Chondrocyte (in vitro differentiated cells): Measurements from ENCODE around the gene GJA3. TPM values are rescaled to one million over a fixed set of nuclear protein-coding genes. Genes with fewer than 3 reads are reported as not detected.

Experiments
- DNase-seq: peaks from one replicate; pipeline ENCODE4 v3.0.0; 2021; ENCODE audit warnings: mixed read lengths, low spot score
- H3K27ac Mint-ChIP-seq: one replicate; pipeline ENCODE4 v1.8.0; 2021; ENCODE audit warnings: mild to moderate bottlenecking, moderate library complexity, mixed read lengths; ENCODE audit not compliant: unreplicated experiment
- H3K27me3 Mint-ChIP-seq: 2 replicates; pipeline ENCODE4 v1.8.0; 2021; ENCODE audit warnings: low read depth, mixed read lengths
- H3K36me3 Mint-ChIP-seq: 2 replicates; pipeline ENCODE4 v1.8.0; 2021; ENCODE audit warnings: low read depth, mixed read lengths
- H3K4me1 Mint-ChIP-seq: 2 replicates; pipeline ENCODE4 v1.8.0; 2021; ENCODE audit warnings: low read depth, mild to moderate bottlenecking, mixed read lengths
- H3K4me3 Mint-ChIP-seq: one replicate; pipeline ENCODE4 v1.8.0; 2021; ENCODE audit warnings: mild to moderate bottlenecking, moderate library complexity, mixed read lengths; ENCODE audit not compliant: unreplicated experiment
- H3K9me3 Mint-ChIP-seq: 2 replicates; pipeline ENCODE4 v1.8.0; 2021; ENCODE audit warnings: low read depth, mixed read lengths
- total RNA-seq: library from RNA; stranded (reverse); gene quantifications from 3 replicates; pipeline ENCODE4 v1.2.1, GENCODE V29; 2021
- TF ChIP-seq, protein P1 (sequence below): fragments of 200-600 bp; sonication (generic); IDR thresholded peaks from 2 replicates; pipeline ENCODE4 v1.5.0; 2021; ENCODE audit warnings: antibody characterized with exemption, mild to moderate bottlenecking, moderate library complexity

GJA3 gene
- total RNA-seq, 1 donor from 2014 or later, result 0.37 TPM

DNA sequence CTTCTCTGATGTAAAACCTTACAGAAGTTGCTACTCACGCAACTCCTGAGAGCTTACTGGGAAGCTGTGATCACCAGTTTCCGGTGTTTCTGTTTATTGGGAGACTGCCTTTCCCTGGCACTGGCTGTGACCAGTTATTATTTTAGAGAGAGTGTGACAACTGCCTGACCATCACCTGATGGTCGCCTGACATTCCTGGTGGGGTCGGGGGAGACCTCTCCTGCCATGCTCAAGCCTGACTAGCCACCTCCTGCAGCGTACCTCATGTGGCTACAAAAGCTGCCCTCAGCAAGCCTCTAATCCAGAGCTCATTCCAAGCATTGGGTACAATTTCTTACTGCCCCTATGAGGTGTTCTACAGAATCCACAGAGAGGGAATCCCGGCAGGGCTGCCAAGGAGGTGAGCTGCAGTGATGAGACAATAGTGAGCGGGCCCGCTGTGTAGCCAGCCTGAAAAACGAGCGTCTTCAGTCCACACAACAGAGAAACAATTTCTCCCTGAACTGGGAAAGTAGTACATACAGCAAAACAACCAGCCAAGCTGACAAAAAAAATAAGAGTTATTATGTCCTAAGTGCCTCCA, 28.7 kb downstream of the GJA3 start:
- DNase-seq, result no peak
- H3K27me3 Mint-ChIP-seq, result peaks cover 14% of the 10 kb centered on the region
- no peaks in the 10 kb centered on the region for H3K9me3 Mint-ChIP-seq
- H3K4me1 Mint-ChIP-seq, result peaks cover 6% of the 10 kb centered on the region
- H3K36me3 Mint-ChIP-seq, result no peaks in the 10 kb centered on the region
- no peak overlapping the region for H3K4me3 Mint-ChIP-seq
- TF ChIP-seq, protein P1, sequence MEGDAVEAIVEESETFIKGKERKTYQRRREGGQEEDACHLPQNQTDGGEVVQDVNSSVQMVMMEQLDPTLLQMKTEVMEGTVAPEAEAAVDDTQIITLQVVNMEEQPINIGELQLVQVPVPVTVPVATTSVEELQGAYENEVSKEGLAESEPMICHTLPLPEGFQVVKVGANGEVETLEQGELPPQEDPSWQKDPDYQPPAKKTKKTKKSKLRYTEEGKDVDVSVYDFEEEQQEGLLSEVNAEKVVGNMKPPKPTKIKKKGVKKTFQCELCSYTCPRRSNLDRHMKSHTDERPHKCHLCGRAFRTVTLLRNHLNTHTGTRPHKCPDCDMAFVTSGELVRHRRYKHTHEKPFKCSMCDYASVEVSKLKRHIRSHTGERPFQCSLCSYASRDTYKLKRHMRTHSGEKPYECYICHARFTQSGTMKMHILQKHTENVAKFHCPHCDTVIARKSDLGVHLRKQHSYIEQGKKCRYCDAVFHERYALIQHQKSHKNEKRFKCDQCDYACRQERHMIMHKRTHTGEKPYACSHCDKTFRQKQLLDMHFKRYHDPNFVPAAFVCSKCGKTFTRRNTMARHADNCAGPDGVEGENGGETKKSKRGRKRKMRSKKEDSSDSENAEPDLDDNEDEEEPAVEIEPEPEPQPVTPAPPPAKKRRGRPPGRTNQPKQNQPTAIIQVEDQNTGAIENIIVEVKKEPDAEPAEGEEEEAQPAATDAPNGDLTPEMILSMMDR, result no peak
- no peak overlapping the region for H3K27ac Mint-ChIP-seq

DNA sequence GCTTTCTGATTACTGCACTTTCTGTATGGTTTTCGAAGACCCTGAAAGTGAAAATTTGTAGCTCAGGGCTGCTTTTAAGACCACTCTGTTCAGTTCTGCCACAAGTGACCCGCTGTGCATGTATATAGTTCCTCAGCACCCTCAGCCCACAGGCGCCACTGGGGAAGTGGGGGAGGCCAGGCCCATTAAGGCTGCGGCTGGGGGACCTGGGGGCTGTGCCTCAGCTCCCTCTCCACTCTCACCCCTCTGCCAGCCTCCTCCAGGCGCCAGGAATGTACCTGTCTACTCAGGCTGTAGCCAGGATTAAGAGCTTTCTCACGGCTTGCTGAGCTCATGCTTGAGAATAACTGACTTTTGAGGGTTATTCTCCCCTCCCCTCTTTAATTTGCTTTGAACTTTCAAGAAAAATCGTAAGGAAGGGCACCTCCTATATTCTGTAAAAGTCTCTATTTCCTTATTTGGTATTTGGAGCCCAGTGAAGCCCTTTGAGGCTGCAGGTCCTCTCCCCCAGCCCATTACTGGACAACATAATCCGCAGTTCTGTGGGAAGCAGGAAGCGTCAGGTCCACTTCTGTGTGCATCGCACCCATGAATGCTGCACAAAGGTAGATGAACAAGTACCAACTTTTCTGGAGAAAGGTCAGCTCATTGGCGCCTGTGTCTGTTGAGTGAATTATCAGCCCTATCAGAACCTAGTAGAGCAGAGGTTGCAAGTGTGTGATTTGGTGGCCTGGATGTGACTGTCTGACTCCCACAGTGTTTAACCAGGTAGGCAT, 29.6 kb downstream of the GJA3 start:
- peaks cover 10% of the 10 kb centered on the region for H3K27me3 Mint-ChIP-seq
- TF ChIP-seq, protein P1, result no peak
- no peaks in the 10 kb centered on the region for H3K36me3 Mint-ChIP-seq
- no peaks in the 10 kb centered on the region for H3K9me3 Mint-ChIP-seq
- H3K4me1 Mint-ChIP-seq, result no peaks in the 10 kb centered on the region
- H3K4me3 Mint-ChIP-seq, result no peak overlapping the region
- H3K27ac Mint-ChIP-seq, result no peak overlapping the region
- DNase-seq, result no peak

DNA sequence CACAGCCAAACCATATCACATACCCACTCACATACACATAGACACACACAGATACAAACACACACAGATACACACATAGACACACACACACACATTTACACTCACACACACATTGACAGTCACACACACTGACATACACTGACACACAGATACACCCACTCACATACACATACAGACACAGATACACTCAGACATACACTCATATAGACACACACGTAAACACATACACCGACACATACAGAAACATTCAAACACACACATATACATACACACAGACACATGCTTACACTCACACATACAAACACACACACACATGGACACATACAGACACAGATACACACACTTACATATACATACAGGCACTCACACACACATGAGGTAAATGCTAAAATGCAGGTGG, 30.2 kb downstream of the GJA3 start:
- peaks cover 10% of the 10 kb centered on the region for H3K27me3 Mint-ChIP-seq
- H3K9me3 Mint-ChIP-seq, result no peaks in the 10 kb centered on the region
- peaks cover under 1% of the 10 kb centered on the region for H3K4me1 Mint-ChIP-seq
- no peaks in the 10 kb centered on the region for H3K36me3 Mint-ChIP-seq
- TF ChIP-seq, protein P1, result no peak
- no peak overlapping the region for H3K4me3 Mint-ChIP-seq
- DNase-seq, result no peak
- no peak overlapping the region for H3K27ac Mint-ChIP-seq

DNA sequence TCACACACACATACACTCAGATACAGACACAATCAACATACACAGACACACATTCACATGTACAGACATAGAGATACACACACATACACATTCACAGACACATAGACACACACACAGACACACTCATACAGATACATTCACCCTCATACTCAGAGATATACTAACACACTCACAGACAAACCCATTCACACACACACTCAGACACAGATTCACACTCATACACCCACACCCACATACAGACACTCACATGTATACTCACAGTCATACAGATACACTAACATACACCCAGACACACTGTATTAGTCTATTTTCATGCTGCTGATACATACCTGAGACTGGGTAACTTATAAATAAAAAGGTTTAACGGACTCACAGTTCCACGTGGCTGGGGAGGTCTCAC, 30.8 kb downstream of the GJA3 start:
- Mint-ChIP-seq H3K27ac (no peak overlapping the region), H3K9me3 (no peaks in the 10 kb centered on the region), H3K4me1 (peaks cover 7% of the 10 kb centered on the region)

DNA sequence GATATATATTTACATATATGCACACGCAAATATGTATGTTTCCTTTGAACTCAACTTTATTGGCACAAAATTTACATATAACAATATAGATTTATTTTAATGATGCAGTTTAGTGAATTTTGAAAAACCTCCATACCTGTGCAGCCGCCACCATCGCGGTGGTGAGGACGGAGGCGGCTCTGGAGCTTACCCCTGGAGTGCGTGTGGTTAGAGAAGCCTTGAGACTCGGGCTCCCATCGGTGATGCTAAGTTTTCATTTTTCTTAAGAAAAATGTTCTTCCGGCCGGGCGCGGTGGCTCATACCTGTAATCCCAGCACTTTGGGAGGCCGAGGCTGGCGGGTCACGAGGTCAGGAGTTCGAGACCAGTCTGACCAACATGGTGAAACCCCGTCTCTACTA, 31.8 kb downstream of the GJA3 start:
- Mint-ChIP-seq H3K4me1 (peaks cover 12% of the 10 kb centered on the region), H3K36me3 (no peaks in the 10 kb centered on the region), H3K27ac (no peak overlapping the region), H3K4me3 (no peak overlapping the region), H3K27me3 (peaks cover 13% of the 10 kb centered on the region), H3K9me3 (no peaks in the 10 kb centered on the region)
- TF ChIP-seq, protein P1, result no peak
- DNase-seq, result no peak

More for the DNA sequence above, 30.8 kb downstream of the GJA3 start:
- TF ChIP-seq, protein P1, result no peak
- peaks cover 10% of the 10 kb centered on the region for H3K27me3 Mint-ChIP-seq
- no peak for DNase-seq
- H3K4me3 Mint-ChIP-seq, result no peak overlapping the region
- no peaks in the 10 kb centered on the region for H3K36me3 Mint-ChIP-seq
